GM12801 (cell line): Measurements from ENCODE around the gene GPC5.

Experiments
- TF ChIP-seq, protein P1 (sequence below): IDR thresholded peaks from one replicate; pipeline ENCODE4 v1.5.1; 2011; ENCODE audit warnings: control low read depth; ENCODE audit not compliant: insufficient read length; ENCODE audit errors: extremely low read depth

GPC5 gene

DNA sequence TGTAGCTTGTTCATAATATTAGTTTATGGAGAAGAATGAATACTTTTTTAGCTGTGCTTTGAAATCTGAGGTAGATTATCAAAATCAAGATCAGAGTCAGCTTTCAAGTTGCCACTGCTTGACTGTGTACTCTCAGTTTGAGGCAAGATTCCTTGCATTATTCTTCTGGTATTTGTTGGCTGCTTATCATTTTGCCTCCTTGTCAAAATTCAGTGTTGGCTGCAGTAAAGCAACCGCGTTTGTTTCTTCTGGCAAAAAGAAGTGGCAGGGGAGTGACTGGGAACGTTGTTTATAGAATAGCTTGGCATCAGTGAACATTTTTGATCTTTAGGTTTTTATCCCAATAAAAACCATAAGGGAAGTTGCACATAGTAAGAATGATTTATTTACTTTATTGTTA, 1408.9 kb downstream of the GPC5 start:
- TF ChIP-seq, protein P1, sequence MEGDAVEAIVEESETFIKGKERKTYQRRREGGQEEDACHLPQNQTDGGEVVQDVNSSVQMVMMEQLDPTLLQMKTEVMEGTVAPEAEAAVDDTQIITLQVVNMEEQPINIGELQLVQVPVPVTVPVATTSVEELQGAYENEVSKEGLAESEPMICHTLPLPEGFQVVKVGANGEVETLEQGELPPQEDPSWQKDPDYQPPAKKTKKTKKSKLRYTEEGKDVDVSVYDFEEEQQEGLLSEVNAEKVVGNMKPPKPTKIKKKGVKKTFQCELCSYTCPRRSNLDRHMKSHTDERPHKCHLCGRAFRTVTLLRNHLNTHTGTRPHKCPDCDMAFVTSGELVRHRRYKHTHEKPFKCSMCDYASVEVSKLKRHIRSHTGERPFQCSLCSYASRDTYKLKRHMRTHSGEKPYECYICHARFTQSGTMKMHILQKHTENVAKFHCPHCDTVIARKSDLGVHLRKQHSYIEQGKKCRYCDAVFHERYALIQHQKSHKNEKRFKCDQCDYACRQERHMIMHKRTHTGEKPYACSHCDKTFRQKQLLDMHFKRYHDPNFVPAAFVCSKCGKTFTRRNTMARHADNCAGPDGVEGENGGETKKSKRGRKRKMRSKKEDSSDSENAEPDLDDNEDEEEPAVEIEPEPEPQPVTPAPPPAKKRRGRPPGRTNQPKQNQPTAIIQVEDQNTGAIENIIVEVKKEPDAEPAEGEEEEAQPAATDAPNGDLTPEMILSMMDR = no peak

DNA sequence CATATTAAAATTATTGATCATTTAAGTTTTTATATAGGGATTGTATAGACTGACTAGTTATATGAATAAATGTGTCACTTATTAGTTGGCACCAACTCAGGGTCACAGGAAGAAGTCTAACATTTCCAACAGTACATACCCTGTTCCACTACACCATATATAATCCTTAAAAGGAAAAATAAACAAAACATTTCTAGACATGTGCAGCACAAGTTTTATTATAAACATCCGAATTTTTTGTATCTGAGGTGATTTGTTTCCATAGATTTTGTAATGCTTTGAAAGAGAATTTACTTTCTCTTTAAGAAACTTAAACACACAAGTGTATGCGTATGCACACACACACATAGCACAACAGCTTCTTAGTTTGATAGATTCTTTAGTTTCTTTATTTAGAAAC, 1409.5 kb downstream of the GPC5 start:
- TF ChIP-seq, protein P1 = no peak

DNA sequence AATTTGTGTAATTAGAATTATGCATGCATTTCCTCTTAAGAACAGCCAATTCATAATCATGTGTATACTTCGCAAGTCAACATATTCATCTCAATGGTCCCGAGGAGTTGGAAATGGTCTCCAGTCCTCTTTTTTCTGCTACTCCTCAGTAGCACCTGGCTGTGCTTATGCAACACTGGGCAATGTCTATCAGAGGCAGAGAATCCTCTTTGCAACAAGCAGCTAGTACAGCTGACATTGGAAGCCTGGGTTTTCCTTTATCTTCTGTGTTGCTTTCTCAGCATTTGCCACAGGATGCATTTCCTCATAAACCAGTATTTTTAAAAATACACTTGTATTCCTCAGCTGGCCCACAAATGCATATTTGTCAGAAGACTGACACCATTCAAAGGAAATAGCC, 1422.9 kb downstream of the GPC5 start:
- TF ChIP-seq, protein P1 = no peak

DNA sequence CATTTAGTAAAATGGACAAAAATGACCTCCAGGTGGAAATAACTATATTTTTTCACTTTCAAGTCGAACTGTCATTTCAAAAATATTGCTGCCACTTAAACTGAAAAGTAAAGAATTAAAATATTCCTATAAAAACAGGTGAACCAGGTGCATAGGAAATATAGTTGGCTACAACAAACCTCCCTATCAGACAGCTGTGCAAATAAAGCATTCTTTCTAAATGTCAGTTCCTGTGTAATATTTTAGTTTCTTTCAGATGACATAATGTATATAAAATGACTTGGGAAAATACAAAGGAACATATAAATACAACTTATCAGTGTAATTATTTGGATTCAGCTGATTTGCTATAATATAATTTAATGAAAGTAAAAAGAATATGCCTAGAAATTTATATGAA, 1424.6 kb downstream of the GPC5 start:
- TF ChIP-seq, protein P1 = no peak

DNA sequence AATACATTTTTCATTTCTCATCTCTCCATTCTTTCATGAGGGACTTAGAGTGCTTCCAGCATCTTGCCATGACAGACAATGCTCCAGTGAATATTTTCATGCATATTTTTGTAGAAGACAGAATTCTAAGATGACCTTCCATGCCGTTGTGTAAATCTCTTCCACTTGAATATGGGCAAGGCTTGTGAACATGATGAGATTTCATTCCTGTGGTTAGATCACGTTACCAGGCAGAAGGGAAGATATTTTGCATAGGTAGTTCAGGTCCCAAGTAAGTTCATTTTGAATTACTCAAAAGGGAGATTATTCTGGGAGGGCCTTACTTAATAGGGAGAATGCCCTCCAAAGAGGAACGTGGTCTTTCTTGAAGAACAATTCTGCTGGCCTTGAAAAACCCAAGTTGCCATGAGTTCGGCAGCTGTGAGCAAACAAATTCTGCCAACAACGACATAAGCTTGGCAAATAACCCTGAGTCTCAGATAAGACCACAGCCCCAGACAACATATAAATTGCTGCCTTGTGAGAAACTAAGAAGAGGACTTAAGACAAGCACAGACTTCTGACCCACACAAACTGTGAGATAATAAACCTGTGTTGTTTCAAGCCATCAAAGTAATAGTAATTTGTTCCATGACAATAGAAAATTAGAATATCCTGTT, 1427.6 kb downstream of the GPC5 start:
- TF ChIP-seq, protein P1 = no peak

DNA sequence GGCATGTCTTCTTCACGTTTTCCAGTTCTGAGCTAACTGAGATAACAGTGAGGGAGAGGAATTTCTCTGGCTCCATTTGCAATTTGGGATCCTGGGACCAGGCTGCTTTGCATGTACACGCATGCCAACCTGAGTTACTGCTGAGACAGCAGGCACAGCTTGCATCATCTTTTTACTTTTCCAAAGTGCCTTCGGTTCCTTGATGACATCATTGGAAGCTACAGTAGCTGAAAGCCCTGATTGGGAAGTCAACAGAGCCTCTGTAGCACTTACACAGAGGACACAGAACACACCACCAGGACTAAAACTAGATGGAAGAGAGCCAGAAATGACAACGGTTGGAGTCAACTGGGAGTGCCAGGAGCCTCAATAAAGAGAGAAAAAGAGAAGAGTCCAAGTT, 1429.1 kb downstream of the GPC5 start:
- TF ChIP-seq, protein P1 = no peak

DNA sequence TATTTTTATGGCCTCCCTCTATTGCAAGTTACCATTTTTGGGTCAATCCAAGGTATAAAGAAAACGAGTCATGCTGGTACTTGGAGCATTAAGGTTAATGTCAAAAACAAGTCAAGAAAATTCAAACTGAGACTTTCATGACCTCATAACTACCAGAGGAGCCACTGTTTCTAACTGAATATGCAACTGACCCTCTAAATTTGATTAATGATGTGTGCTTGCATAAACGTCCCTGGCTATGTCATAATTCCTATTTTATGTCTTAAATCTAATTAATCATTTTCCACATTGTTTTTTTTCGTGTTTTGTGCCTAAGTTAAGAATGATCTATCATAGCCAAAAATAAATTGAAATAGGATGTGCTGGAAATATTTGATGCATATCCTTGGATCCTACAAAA, 1431.5 kb downstream of the GPC5 start:
- TF ChIP-seq, protein P1 = no peak
